ENCODE measurements around the gene PGBD5. TPM values are rescaled to one million over a fixed set of nuclear protein-coding genes. Genes with fewer than 3 reads are reported as not detected.

PGBD5 gene
- polyA plus RNA-seq, 3 donors = 0.44 TPM; not detected in 2

GRCh38 chr1:230276401-230276800 is 149.7 kb downstream of the PGBD5 start:
- no peak overlapping the region for H3K4me3 Mint-ChIP-seq
- H4K20me1 ChIP-seq (ENCODE audit: insufficient read depth, low read length) = no peaks in the 10 kb centered on the region
- H3K4me3 ChIP-seq (replicated peaks in 1 of 3; ENCODE audit: low read depth in 2 of 3, low read length in 3 of 3) = no peak overlapping the region
- no peaks in the 10 kb centered on the region for H3K9me3 Mint-ChIP-seq
- H3K27ac Mint-ChIP-seq = no peak overlapping the region
- no peak for DNase-seq
- intact Hi-C loops (cut with micrococcal nuclease) = no loop called here
- peaks cover 65 to 99% of the 10 kb centered on the region in 2 donors for H3K36me3 ChIP-seq (replicated peaks in 1 of 2; ENCODE audit: control insufficient read depth in 1 of 2, insufficient read depth in 2 of 2, low read length in 2 of 2)
- TF ChIP-seq CTCF (IDR thresholded peaks at IDR 0.05) = no peak
- no peak overlapping the region for H2AFZ ChIP-seq (ENCODE audit: insufficient read depth, low read depth, low read length, poor library complexity, severe bottlenecking)
- H3K36me3 Mint-ChIP-seq = peaks cover 66 to 77% of the 10 kb centered on the region in 2 donors
- H3K4me1 ChIP-seq (ENCODE audit: control insufficient read depth in 1 of 2, insufficient read depth in 2 of 2, low read length in 2 of 2) = no peaks in the 10 kb centered on the region
- 98% methylated on average over 4 of the region's 5 CpGs for WGBS (ENCODE audit: insufficient coverage)
- peaks cover 0 to 1% (median 0%) of the 10 kb centered on the region in 3 donors for H3K27me3 Mint-ChIP-seq (ENCODE audit: low read depth in 3 of 3)
- peaks cover 2% of the 10 kb centered on the region for H3K4me1 Mint-ChIP-seq
- no peaks in the 10 kb centered on the region for H3K27me3 ChIP-seq (ENCODE audit: control insufficient read depth in 2 of 2, insufficient read depth in 2 of 2, low read length in 2 of 2)
- no peaks in the 10 kb centered on the region for H3K9me3 ChIP-seq (replicated peaks in 1 of 2; ENCODE audit: control insufficient read depth in 1 of 2, insufficient read depth in 1 of 2, low read length in 2 of 2)
- no peaks in the 10 kb centered on the region for H3K79me2 ChIP-seq (ENCODE audit: insufficient read depth, low read length)
- H3K27ac ChIP-seq (ENCODE audit: low read depth in 1 of 2, low read length in 2 of 2) = no peak overlapping the region
- no peak overlapping the region for H3K4me2 ChIP-seq (replicated peaks; ENCODE audit: extremely low read depth, low read length, poor library complexity, severe bottlenecking)
- no peak overlapping the region for H3K9ac ChIP-seq (ENCODE audit: insufficient read depth, low read length, poor library complexity, severe bottlenecking)

GRCh38 chr1:230274254-230274653 is 151.9 kb downstream of the PGBD5 start:
- TF ChIP-seq CTCF (IDR thresholded peaks at IDR 0.05) = no peak
- Histone ChIP-seq H3K27ac (ENCODE audit: low read depth in 1 of 2, low read length in 2 of 2) (no peak overlapping the region), H3K4me3 (replicated peaks in 1 of 3; ENCODE audit: low read depth in 2 of 3, low read length in 3 of 3) (no peak overlapping the region), H4K20me1 (ENCODE audit: insufficient read depth, low read length) (no peaks in the 10 kb centered on the region), H3K4me2 (replicated peaks; ENCODE audit: extremely low read depth, low read length, poor library complexity, severe bottlenecking) (no peak overlapping the region), H3K79me2 (ENCODE audit: insufficient read depth, low read length) (no peaks in the 10 kb centered on the region), H3K9me3 (replicated peaks in 1 of 2; ENCODE audit: control insufficient read depth in 1 of 2, insufficient read depth in 1 of 2, low read length in 2 of 2) (no peaks in the 10 kb centered on the region), H3K27me3 (ENCODE audit: control insufficient read depth in 2 of 2, insufficient read depth in 2 of 2, low read length in 2 of 2) (no peaks in the 10 kb centered on the region), H3K36me3 (replicated peaks in 1 of 2; ENCODE audit: control insufficient read depth in 1 of 2, insufficient read depth in 2 of 2, low read length in 2 of 2) (peaks cover 50 to 89% of the 10 kb centered on the region in 2 donors), H3K9ac (ENCODE audit: insufficient read depth, low read length, poor library complexity, severe bottlenecking) (no peak overlapping the region), H2AFZ (ENCODE audit: insufficient read depth, low read depth, low read length, poor library complexity, severe bottlenecking) (no peak overlapping the region), H3K4me1 (ENCODE audit: control insufficient read depth in 1 of 2, insufficient read depth in 2 of 2, low read length in 2 of 2) (peaks cover 0 to 4% of the 10 kb centered on the region in 2 donors)
- intact Hi-C loops (cut with micrococcal nuclease) = no loop called here
- Mint-ChIP-seq H3K9me3 (no peaks in the 10 kb centered on the region), H3K4me3 (no peak overlapping the region), H3K27me3 (ENCODE audit: low read depth in 3 of 3) (peaks cover 0 to 1% (median 0%) of the 10 kb centered on the region in 3 donors), H3K27ac (peak overlapping the region in 5 of 7 donors; percentile 13 to 72 (median 65)), H3K36me3 (peaks cover 54 to 71% of the 10 kb centered on the region in 2 donors), H3K4me1 (peaks cover 10% of the 10 kb centered on the region)
- 21% methylated on average over 11 of the region's 15 CpGs for WGBS (ENCODE audit: insufficient coverage)
- DNase-seq = no peak

All from CD14-positive monocyte (primary cell).